Measurements from ENCODE around the gene DPYD. TPM values are rescaled to one million over a fixed set of nuclear protein-coding genes. Genes with fewer than 3 reads are reported as not detected.

Gene DPYD
- total and polyA plus RNA-seq, 7 donors = 2.5 to 7.3 (median 5.1) TPM

GRCh38 chr1:97901017-97901658, 19.7 kb downstream of the DPYD start:
- Histone ChIP-seq H3K36me3 (ENCODE audit: insufficient read depth in 1 of 2, low read depth in 1 of 2) (no peaks in the 10 kb centered on the region), H3K27ac (no peak overlapping the region), H3K4me1 (peaks cover 15% of the 10 kb centered on the region), H3K9me3 (peaks cover 3% of the 10 kb centered on the region), H3K27me3 (ENCODE audit: insufficient read depth in 3 of 3, low read length in 2 of 3) (no peaks in the 10 kb centered on the region), H3K4me3 (peak overlapping the region; percentile 17)
- 53 to 60% (median 54%) methylated on average over 2 of the region's 2 CpGs for WGBS, 3 donors
- ATAC-seq = peak in 1 of 4 donors; percentile 58
- DNase-seq = no peak
- no peak for TF ChIP-seq CTCF (IDR thresholded peaks at IDR 0.05)
- intact Hi-C loops (cut with DNase I) = no loop called here

GRCh38 chr1:97898948-97899347, 21.9 kb downstream of the DPYD start:
- intact Hi-C loops (cut with DNase I) = no loop called here
- 74 to 76% (median 76%) methylated on average over 3 of the region's 3 CpGs for WGBS, 3 donors
- TF ChIP-seq CTCF (IDR thresholded peaks at IDR 0.05) = no peak

GRCh38 chr1:97895278-97895677, 25.6 kb downstream of the DPYD start:
- DNase-seq = no peak
- 84 to 95% (median 90%) methylated on average over 1 of the region's 1 CpG for WGBS, 3 donors

More at GRCh38 chr1:97898948-97899347, 21.9 kb downstream of the DPYD start:
- ATAC-seq = no peak
- H3K4me1 ChIP-seq = peaks cover 12% of the 10 kb centered on the region
- DNase-seq = no peak
- H3K27ac ChIP-seq = no peak overlapping the region
- no peaks in the 10 kb centered on the region for H3K27me3 ChIP-seq (ENCODE audit: insufficient read depth in 3 of 3, low read length in 2 of 3)
- H3K4me3 ChIP-seq = no peak overlapping the region
- H3K9me3 ChIP-seq = peaks cover 3% of the 10 kb centered on the region
- no peaks in the 10 kb centered on the region for H3K36me3 ChIP-seq (ENCODE audit: insufficient read depth in 1 of 2, low read depth in 1 of 2)

GRCh38 chr1:97893844-97894243, 27.0 kb downstream of the DPYD start:
- DNase-seq = no peak
- intact Hi-C loops (cut with DNase I) = no loop called here
- Histone ChIP-seq H3K4me1 (no peaks in the 10 kb centered on the region), H3K27me3 (ENCODE audit: insufficient read depth in 3 of 3, low read length in 2 of 3) (no peaks in the 10 kb centered on the region), H3K27ac (no peak overlapping the region), H3K36me3 (ENCODE audit: insufficient read depth in 1 of 2, low read depth in 1 of 2) (no peaks in the 10 kb centered on the region), H3K9me3 (peaks cover 15% of the 10 kb centered on the region), H3K4me3 (no peak overlapping the region)
- TF ChIP-seq CTCF (IDR thresholded peaks at IDR 0.05) = no peak
- no peak for ATAC-seq

More at GRCh38 chr1:97895278-97895677, 25.6 kb downstream of the DPYD start:
- no peak for TF ChIP-seq CTCF (IDR thresholded peaks at IDR 0.05)
- Histone ChIP-seq H3K27ac (no peak overlapping the region), H3K36me3 (ENCODE audit: insufficient read depth in 1 of 2, low read depth in 1 of 2) (no peaks in the 10 kb centered on the region), H3K27me3 (ENCODE audit: insufficient read depth in 3 of 3, low read length in 2 of 3) (no peaks in the 10 kb centered on the region), H3K4me1 (no peaks in the 10 kb centered on the region), H3K4me3 (no peak overlapping the region), H3K9me3 (peaks cover 3% of the 10 kb centered on the region)
- no peak for ATAC-seq
- intact Hi-C loops (cut with DNase I) = no loop called here

- H3K27me3 ChIP-seq (ENCODE audit: insufficient read depth in 3 of 3, low read length in 2 of 3) = no peaks in the 10 kb centered on the region
- H3K36me3 ChIP-seq (ENCODE audit: insufficient read depth in 1 of 2, low read depth in 1 of 2) = peaks cover 0 to 13% of the 10 kb centered on the region in 2 donors
- DNase-seq (no peak), ATAC-seq (no peak)
- intact Hi-C loops (cut with DNase I) = no loop called here
- H3K4me3 ChIP-seq = no peak overlapping the region
- 94 to 100% (median 100%) methylated on average over 1 of the region's 1 CpG for WGBS, 3 donors
- peaks cover 22% of the 10 kb centered on the region for H3K9me3 ChIP-seq
- no peak overlapping the region for H3K27ac ChIP-seq
- TF ChIP-seq CTCF (IDR thresholded peaks at IDR 0.05) = no peak
- H3K4me1 ChIP-seq = no peaks in the 10 kb centered on the region
Measured at GRCh38 chr1:97886199-97886598, 34.6 kb downstream of the DPYD start.

All from psoas muscle (tissue), 8 donors.